Right lobe of liver (tissue), 4 donors: ENCODE results near the gene LORICRIN.

Source experiments
- CTCF ChIP-seq, 4 donors: fragments of 200-600 bp in 3 of 4; fragments of 450-650 bp in 1 of 4; IDR thresholded peaks; one replicate each; pipeline versions ENCODE4 v1.5.1 to v1.8.0; 2016 to 2022; ENCODE audit warnings: antibody characterized with exemption in 4 of 4, mild to moderate bottlenecking in 2 of 4
- POLR2A ChIP-seq: fragments of 450-650 bp; IDR thresholded peaks from one replicate; pipeline ENCODE4 v1.6.1; 2017; ENCODE audit warnings: antibody characterized with exemption, mild to moderate bottlenecking
- donor health status: DM: no; HTN: no; CAD: no.
- donor health status: DM: no; HTN: no; CAD: no.
- donor health status: DM: no; HTN: yes; CAD: no.

- TF ChIP-seq CTCF (IDR thresholded peaks at IDR 0.05) (no peak), POLR2A (no peak)
These were observed 6.0 kb downstream of the LORICRIN start for GRCh38 chr1:153265457-153265856.
